Colonic mucosa (tissue), 4 donors: ENCODE data around the gene HCK. TPM values are rescaled to one million over a fixed set of nuclear protein-coding genes. Genes with fewer than 3 reads are reported as not detected.

ENCODE experiments used
- DNase-seq: peaks from one replicate; pipeline ENCODE4 v3.0.0-alpha.2; 2020
- H3K27ac ChIP-seq: fragments of 200-600 bp; one replicate; pipeline ENCODE4 v1.8.0; 2021
- H3K27me3 ChIP-seq: fragments of 200-600 bp; one replicate; pipeline ENCODE4 v1.8.0; 2021
- H3K36me3 ChIP-seq: fragments of 200-600 bp; one replicate; pipeline ENCODE4 v1.8.0; 2021
- H3K4me1 ChIP-seq: fragments of 200-600 bp; one replicate; pipeline ENCODE4 v1.8.0; 2021; ENCODE audit warnings: mild to moderate bottlenecking
- H3K4me3 ChIP-seq: fragments of 200-600 bp; one replicate; pipeline ENCODE4 v1.8.0; 2021
- H3K9ac ChIP-seq, 2 donors: one replicate each; pipeline ENCODE4 v1.7.0; 2013; ENCODE audit warnings: control low read depth in 2 of 2, low read depth in 2 of 2, low read length in 2 of 2
- H3K9me3 ChIP-seq: fragments of 200-600 bp; one replicate; pipeline ENCODE4 v1.8.0; 2021
- intact Hi-C: fragments of 100-400 bp; cut with DNase I; formaldehyde crosslinking; loops from one replicate; pipeline ENCODE4 v1.14.1; 2022
- total RNA-seq, 2 donors: library from RNA; stranded (reverse); fragmentation: NEBNext Ultra II Directional in 1 of 2; extraction: Animal tissue kit (Norgen Biotek cat#: 25700) in 1 of 2; gene quantifications; one replicate each; pipeline ENCODE4 v1.2.1, GENCODE V29; 2021
- TF ChIP-seq, protein P1 (sequence below): fragments of 200-600 bp; IDR thresholded peaks from one replicate; pipeline ENCODE4 v1.8.0; 2022; ENCODE audit warnings: antibody characterized with exemption, mild to moderate bottlenecking
- donor health status: healthy.
- donor health status: DM: no; HTN: no; CAD: no.
- donor health status: DM: no; HTN: no; CAD: no.

The HCK gene
- total RNA-seq, 2 donors from 2014 or later: 3.7 to 6.6 TPM

DNA sequence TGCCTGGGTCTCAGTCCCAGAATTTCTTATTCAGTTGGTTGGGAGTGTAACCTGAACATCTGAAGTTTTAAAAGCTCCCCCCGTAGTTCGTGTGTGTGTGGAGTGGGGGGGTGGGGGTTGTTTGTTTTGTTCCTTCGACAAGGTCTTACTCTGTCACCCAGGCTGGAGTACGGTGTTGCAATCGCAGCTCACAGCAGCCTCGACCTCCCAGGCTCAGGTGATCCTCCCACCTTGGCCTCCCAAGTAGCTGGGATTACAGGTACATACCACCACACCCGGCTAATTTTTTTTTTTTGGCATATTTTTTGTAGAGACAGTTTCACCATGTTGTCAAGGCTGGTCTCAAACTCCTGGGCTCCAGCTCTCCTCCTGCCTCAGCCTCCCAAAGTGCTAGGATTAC is 38.7 kb upstream of the HCK start:
- Histone ChIP-seq H3K9ac (no peak overlapping the region), H3K4me1 (no peaks in the 10 kb centered on the region), H3K27ac (no peak overlapping the region), H3K36me3 (no peaks in the 10 kb centered on the region), H3K4me3 (no peak overlapping the region), H3K9me3 (no peaks in the 10 kb centered on the region), H3K27me3 (peaks cover 8% of the 10 kb centered on the region)
- TF ChIP-seq, protein P1, sequence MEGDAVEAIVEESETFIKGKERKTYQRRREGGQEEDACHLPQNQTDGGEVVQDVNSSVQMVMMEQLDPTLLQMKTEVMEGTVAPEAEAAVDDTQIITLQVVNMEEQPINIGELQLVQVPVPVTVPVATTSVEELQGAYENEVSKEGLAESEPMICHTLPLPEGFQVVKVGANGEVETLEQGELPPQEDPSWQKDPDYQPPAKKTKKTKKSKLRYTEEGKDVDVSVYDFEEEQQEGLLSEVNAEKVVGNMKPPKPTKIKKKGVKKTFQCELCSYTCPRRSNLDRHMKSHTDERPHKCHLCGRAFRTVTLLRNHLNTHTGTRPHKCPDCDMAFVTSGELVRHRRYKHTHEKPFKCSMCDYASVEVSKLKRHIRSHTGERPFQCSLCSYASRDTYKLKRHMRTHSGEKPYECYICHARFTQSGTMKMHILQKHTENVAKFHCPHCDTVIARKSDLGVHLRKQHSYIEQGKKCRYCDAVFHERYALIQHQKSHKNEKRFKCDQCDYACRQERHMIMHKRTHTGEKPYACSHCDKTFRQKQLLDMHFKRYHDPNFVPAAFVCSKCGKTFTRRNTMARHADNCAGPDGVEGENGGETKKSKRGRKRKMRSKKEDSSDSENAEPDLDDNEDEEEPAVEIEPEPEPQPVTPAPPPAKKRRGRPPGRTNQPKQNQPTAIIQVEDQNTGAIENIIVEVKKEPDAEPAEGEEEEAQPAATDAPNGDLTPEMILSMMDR: no peak
- no peak for DNase-seq
- intact Hi-C loops: no loop called here

DNA sequence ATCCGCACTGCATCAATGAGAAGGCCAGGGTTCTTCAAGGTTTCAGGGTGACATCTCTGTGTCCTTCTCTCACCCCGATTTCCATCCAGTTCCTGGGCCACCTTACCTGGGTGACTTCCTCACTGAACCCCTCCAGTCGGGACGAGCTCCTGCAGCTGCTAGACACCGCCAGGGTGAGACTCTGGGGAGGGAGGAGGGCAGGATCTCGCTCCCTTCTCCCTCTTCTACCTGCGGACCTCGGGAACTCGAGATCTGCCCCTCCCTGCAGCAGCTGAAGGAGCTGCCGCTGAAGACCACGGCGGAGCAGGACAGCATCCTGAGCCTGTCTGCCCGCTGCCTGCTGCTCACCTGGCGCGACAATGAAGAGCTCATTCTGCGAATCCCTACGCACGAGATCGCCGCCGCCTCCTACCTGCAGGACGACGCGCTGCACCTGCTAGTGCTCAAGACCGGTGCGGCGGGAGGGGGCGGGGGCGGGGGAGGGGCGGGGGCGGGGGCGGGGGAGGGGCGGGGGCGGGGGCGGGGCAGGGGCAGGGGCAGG is 34.3 kb upstream of the HCK start:
- Histone ChIP-seq H3K27me3 (peaks cover 25% of the 10 kb centered on the region), H3K4me3 (no peak overlapping the region), H3K9ac (no peak overlapping the region), H3K36me3 (no peaks in the 10 kb centered on the region), H3K4me1 (no peaks in the 10 kb centered on the region), H3K9me3 (no peaks in the 10 kb centered on the region), H3K27ac (no peak overlapping the region)
- TF ChIP-seq, protein P1: no peak
- intact Hi-C loops: no loop called here
- peak; percentile 63 for DNase-seq

DNA sequence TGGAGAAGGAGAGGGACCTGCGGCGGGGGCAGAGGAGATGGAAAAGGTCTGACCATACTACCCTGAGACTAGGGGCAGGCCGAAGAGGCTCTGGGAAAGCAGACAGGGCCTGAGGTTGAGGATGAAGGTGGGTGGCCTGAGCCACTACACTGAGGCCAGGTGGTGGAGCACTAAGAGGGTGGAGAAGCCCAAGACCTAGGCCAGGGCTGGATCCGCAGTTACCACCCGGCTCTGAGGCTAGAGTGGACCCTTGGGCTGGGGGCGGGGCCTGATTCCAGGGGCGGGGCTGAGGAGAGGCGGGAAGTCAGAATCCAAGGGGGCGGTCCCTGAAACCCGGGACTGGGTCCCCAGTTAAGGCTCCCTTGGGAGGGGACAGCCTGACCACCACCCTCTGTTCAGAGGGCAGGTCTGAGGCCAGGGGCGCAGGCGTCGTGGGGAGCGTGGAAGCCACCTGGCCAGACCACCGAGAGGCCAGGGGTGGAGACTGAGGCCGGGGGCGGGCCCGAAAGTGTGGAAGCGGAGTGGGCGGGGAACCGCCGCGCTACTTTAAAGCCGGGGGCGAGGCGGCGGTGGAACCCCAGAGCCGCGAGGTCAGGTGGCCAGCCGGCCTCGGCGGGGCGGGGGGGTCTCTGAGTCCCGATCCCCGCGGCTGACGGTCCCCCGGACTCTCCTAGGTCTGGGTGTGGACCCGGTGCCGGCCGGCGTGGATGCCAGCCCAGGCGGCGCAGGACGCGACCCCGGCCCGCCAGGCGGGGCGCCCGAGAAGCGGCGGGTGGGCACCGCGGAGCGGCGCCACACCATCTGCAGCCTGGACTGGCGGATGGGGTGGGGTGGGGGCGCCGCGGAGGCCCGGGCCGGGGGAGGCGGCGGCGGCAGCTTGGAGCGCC is 33.5 kb upstream of the HCK start:
- Histone ChIP-seq H3K36me3 (no peaks in the 10 kb centered on the region), H3K9ac (no peak overlapping the region), H3K27ac (no peak overlapping the region), H3K9me3 (no peaks in the 10 kb centered on the region), H3K27me3 (peaks cover 25% of the 10 kb centered on the region), H3K4me1 (no peaks in the 10 kb centered on the region), H3K4me3 (peak overlapping the region; percentile 52)
- intact Hi-C loops: no loop called here
- DNase-seq: peak; percentile 85
- TF ChIP-seq, protein P1: no peak

DNA sequence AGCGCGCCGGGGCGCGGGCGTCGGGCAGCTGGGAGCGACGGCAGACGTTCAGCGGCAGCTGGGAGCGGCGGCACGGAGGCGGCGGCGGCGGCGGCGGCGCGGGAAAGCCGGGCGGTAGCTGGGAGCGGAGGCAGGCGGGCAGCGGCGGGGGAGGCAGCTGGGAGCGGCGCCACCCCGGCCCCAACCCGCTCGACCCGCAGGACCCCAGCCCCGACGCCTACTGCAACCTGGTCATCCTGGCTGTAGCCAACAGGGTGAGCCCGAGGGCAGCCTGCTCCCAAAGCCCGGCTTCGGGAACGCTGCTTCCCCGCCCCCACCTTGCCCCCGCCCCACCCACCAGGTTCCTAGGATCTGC is 32.9 kb upstream of the HCK start:
- intact Hi-C loops: no loop called here
- H3K36me3 ChIP-seq: no peaks in the 10 kb centered on the region
- TF ChIP-seq, protein P1: no peak
- H3K27me3 ChIP-seq: peaks cover 25% of the 10 kb centered on the region
- peak overlapping the region; percentile 7 for H3K4me3 ChIP-seq
- DNase-seq: no peak
- H3K27ac ChIP-seq: no peak overlapping the region
- no peak overlapping the region for H3K9ac ChIP-seq
- H3K9me3 ChIP-seq: no peaks in the 10 kb centered on the region
- H3K4me1 ChIP-seq: no peaks in the 10 kb centered on the region

DNA sequence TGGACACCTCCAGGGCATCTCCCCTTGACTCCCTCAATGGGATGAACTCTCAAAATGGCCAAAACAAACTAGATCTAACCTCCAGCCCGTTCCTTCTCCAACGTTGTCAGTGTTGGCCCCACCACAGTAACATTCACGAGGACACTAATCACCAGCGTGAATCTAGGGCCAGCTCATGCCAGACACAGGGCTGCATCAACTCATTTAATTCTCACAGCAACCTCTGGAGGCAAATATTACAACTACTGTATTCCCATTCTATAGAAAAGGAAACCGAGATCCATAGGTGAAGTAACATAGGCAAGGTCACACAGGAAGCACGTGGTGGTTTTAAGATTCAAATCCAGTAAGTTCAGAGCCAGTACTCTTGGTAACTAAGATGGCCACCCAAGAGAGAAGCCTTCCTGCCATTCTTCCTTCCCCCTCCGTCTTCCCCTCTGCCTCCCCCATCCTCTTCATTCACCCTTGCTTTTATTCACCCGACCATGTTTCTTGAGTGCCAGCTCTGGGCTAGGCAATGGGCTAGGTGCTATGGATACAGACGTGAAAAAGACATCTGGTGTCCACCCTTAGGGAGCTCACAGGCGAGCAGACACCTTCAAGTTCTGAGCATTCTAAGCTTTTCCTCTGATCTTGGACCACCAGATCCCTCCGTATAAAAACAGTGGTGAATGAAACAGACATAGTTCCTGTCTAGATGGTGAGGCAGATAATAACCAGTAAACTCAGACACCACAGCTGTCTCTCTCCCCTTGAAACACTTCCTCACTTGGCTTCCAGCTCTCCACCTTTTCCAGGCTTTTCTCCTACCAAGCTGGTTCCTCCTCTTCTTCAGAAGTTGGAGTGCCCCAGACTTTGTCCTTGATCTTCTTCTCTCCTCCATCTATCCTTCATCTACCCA is 32.2 kb upstream of the HCK start:
- Histone ChIP-seq H3K9me3 (no peaks in the 10 kb centered on the region), H3K36me3 (no peaks in the 10 kb centered on the region), H3K9ac (no peak overlapping the region), H3K4me1 (no peaks in the 10 kb centered on the region), H3K4me3 (no peak overlapping the region), H3K27ac (no peak overlapping the region), H3K27me3 (peaks cover 25% of the 10 kb centered on the region)
- TF ChIP-seq, protein P1: no peak
- intact Hi-C loops: no loop called here
- no peak for DNase-seq
